C1 segment of cervical spinal cord (tissue), 14 donors: ENCODE data around the gene NMT2.
"Not testable (repeated sequence)": the region's sequence is repeated elsewhere in the genome, so short reads cannot be mapped to it uniquely, and the experiment has no call there.

Source experiments
- DNase-seq, 14 donors: peaks; one replicate each; lab custom pipeline; 2025; lab: John Stamatoyannopoulos, UW

NMT2 gene

GRCh38 chr10:15168291-15168785 lies at the start of gene NMT2:
Gene NMT2, minus strand, starts transcription at chr10:15168693. Its CDS starts 81 bp downstream, at chr10:15168612.
- peak in 6 of 14 donors; percentile 70 to 98 (median 94) for DNase-seq

- no peak for DNase-seq
Observed at GRCh38 chr10:15216700-15217099, 48.2 kb upstream of the NMT2 start.

GRCh38 chr10:15214237-15214636 lies 45.7 kb upstream of the NMT2 start:
- no peak for DNase-seq

GRCh38 chr10:15213461-15213861 lies 45.0 kb upstream of the NMT2 start:
- DNase-seq: no peak

DNA sequence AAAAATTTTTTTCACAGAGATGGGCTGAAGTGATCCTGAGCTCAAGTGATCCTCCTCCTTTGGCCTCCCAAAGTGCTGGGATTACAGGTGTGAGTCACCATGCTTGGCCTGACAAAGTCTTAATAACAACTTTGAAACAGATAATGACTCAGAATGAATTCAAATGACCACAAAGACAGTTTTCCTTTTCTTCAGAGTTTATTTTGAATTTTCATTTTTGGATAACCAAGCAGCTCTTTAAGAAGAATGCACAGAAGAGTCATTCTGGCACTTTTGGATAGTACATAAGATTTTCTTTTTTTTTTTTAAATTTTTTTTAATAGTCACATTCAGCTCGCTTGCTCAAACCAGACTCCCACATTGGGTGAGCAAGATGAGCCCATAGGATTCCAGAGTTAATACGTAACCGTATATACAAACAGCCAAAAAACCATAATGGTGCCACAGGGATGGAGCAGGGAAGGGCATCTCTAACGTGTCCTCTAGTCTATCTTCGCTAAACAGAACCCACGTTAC lies 43.0 kb upstream of the NMT2 start:
- no peak for DNase-seq

GRCh38 chr10:15210521-15210920 lies 42.0 kb upstream of the NMT2 start:
- no peak for DNase-seq

GRCh38 chr10:15209827-15210509 lies 41.5 kb upstream of the NMT2 start:
- peak in 12 of 14 donors; percentile 11 to 75 (median 46) for DNase-seq

GRCh38 chr10:15208221-15208620 lies 39.7 kb upstream of the NMT2 start:
- DNase-seq: no peak

DNA sequence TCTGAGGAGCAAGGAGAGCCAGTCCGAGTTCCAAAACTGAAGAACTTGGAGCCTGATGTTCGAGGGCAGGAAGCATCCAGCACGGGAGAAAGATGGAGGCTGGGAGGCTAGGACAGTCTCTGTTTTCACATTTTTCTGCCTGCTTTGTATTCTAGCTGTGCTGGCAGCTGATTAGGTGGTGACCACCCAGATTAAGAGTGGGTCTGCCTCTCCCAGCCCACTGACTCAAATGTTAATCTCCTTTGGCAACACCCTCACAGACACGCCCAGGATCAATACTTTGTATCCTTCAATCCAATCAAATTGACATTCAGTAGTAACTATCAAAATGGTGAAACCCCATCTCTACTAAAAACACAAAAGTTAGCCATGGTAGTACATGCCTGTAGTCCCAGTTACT lies 38.9 kb upstream of the NMT2 start:
- not testable (repeated sequence) for DNase-seq

DNA sequence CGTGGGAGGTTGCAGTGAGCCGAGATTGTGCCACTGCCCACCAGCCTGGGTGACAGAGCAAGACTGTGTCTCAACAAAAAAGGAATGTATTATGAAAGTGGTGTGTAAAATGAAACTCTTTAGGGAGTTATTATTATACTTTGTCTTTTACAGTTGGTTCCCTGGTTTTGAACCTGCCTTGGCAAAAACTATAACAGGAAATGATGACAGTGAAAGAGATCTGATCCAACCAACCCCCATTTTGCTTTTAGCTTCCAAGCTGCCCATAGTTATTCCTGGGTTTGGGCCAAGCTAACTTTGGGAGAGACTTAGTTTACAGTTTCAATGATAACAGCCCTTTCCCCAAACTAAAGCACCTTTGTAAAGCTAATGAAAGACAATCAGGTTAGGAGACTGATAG lies 34.1 kb upstream of the NMT2 start:
- DNase-seq: no peak

DNA sequence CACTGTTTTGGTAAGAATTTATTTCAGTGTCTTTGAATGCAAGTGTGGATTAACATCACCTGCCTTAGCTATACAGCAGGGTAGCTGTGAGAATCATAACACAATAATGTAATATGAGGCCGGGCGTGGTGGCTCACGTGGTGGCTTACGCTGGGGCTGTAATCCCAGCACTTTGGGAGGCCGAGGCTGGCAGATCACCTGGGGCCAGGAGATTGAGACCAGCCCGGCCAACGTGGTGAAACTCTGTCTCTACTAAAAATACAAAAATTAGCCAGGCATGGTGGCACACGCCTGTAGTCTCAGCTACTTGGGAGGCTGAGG lies 33.8 kb upstream of the NMT2 start:
- DNase-seq: not testable (repeated sequence)

DNA sequence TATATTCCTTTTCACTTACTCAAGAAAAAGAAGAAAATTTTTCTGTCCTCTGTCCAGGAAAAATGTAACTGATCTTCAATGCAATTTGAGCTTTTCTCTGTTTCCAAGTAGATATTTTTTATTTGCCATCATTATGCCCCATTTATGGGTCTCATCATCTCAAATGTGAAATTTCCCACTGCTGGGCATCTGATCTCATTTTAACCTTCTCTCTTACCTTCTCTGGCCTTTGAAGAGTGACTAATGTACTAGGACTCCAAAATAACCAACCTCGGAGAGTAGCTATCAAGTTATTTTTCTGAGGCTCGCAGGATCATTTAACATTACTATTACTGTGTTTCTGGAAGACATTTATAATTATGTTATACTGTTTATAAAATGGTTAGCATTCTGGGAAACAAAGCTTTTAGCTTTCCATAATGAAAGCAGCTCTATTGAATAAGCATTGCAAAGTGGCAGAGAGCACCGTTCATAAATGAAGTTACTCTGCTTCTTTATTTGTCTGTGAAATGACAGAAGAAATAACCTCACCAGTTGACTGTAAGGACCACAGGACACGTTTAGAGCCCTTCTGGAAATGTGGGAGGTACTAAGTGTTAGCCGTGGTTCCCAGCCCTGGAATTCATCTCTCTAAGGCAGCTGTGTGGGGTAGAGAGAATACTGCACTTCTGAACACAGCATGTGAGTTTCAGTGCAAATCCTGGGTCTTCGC lies 33.3 kb upstream of the NMT2 start:
- DNase-seq: no peak

DNA sequence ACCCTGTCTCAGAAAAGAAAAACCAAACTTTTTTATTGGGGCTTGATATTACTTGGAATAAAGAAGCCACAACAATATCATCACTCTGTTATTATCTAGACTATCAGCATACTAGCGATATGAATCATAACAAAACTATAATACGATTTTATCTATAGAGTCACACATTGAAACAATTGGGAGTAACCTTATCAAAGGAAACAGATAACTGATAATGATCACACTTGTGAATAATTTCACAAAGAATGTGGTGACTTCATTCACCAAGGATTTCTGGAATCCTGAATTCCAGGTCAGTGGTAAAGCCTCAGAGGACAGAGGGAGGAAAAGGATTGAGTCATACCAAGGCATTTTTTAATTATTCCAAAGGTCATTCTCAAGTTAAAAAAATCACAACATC lies 32.1 kb upstream of the NMT2 start:
- no peak for DNase-seq

DNA sequence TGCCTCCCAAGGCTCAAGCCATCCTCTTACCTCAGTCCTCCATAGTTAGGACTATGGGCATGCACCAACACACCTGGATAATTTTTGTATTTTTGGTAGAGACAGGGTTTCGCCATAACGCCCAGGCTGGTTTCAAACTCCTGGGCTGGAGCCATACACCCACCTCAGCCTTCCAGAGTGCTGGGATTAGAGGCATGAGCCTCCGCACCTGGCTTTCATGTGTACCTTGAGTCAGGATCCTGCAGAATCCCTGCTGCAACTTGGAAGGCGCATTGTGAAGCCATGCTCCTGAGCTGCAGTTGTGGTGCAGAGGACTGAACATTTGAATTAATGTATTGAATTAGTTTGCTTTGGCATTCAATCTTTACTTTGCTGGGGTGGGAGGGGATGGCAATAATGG lies 29.4 kb upstream of the NMT2 start:
- no peak for DNase-seq

- DNase-seq: no peak
Observed at GRCh38 chr10:15197276-15197675, 28.8 kb upstream of the NMT2 start.

GRCh38 chr10:15196021-15196834 lies 27.7 kb upstream of the NMT2 start:
- no peak for DNase-seq

DNA sequence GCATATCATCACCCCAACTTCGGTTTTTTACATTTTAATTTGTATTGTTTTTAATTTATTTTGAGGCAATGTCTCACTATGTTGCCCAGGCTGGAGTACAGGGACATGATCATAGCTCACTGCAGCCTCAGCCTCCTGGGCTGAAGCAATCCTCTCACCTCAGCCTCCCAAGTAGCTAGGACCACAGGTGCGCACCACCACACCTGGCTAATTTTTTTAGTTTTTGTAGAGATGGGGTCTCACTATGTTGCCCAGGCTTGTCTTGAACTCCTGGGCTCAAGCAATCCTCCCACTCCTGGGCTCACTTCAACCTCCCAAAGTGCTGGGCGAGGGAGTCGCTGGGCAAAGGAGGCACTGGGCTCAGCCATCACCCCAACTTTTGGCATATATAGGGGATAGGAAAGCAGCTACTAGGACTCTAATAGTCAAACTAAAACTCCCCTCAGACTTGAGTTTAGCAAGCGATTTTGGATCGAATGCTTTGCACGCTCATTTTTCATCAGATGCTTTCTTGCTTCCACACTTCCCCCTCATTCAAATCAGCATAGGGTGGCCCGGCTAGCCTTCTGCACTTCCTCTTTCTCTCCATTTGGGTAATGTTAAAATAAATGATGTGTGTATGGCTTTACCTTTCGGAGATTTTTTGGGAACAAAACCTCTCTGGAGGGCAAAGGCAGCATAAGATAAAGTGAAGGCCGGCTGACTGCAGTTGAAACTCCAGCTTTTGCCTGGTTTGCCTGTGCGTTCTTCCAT lies 20.8 kb upstream of the NMT2 start:
- DNase-seq: no peak

DNA sequence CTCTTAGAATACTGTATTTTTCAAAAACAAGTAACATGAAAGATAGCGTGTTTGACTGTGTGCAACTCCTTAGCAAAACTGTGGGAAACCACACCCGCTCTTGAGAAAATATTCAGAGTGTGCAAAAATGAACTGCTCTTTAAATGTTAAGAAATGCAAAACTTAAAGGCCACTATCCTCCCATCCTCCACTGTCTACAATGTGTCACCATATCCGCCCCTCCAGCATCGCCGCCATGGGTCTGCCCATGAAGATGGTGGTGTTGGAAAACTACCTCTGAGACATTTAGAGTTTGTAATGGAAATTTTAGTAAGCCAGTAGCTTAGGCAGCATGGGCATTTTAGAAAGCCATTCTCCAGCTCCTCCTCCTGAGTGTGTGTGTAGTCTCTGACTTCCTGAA lies 20.1 kb upstream of the NMT2 start:
- DNase-seq: no peak

DNA sequence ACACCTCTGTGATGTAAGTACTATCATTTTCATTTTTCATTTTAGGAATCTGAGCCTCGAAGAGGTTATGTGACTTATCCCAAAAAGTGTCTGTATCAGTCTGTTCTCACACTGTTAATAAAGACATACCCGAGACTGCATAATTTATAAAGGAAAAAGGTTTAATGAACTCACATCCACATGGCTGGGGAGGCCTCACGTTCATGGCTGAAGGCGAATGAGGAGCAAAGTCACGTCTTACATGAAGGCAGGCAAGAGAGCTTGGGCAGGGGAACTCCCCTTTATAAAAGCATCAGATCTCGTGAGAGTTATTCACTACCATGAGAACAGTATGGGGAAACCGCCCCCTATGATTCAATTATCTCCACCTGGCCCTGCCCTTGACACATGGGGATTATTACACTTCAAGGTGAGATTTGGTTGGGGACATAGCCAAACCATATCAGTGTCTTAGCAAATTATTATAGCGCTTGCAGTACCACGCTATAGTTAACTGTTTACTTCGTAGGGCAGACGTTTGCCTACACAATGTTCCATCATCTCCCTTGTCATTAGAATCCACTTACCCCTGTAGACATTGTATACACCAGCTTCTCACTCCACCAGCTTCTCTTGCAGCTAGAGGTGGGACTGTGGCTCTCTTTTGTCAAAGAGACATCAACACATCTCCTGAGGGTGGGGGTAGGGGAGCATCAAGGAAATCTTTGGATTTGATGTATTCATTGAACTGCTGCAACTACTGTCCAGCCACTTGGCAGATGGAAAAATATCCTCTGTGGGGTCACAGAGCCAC lies 15.4 kb upstream of the NMT2 start:
- DNase-seq: no peak

DNA sequence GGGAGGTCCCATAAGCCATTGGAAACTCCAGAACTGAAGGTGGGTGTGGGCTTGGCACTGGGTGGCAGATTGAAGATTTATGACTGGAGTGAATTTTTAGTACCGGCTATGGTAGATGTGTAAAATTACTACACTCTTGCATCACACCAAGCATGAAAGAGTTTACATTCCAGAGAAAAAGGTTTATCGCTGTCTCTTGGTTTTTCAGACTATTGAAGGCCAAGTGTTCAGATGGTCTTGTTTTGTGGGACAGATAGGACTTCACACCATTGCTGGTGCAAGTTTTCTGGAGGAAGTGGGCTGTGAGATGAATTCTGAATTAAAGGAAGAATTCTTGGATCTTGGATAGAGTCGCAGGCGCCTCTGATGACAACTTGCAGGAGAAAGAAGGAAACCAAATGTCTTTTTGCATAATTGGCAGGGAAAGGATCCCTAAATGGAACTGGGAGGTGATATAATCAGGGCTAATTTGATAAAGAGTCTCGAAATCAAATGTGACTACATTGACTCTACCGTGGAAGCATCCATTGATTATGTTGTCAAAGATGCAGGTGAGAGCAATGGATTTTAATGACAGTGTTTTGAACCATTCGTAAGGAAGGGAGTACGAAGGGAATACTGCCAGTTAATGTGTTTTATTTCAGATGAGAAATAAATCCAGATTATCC lies 14.2 kb upstream of the NMT2 start:
- no peak for DNase-seq
